ENCODE data around the gene CCDC116.

DNA sequence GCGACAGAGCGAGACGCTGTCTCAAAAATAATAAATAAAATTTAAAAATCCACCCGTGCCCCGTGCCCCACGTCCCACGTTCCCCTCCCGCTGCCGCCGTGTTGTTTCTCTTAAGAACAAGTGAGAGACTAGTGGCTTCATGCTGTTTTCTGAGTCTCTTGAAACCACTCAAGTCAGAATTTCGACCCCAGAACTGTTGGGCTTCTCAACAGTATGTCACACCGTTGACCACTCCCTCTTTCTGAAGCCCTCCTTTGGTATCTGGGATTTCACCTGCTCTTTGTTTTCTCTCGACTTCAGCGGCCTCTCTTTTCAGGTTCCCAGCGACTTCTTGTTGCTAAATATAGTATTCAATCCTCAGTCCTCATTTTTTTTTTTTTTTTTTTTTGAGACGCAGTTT is 34.2 kb downstream of the CCDC116 start:
- no peak for TF ChIP-seq POLR2A (IDR thresholded peaks at IDR 0.05)
- TF ChIP-seq, protein P1, sequence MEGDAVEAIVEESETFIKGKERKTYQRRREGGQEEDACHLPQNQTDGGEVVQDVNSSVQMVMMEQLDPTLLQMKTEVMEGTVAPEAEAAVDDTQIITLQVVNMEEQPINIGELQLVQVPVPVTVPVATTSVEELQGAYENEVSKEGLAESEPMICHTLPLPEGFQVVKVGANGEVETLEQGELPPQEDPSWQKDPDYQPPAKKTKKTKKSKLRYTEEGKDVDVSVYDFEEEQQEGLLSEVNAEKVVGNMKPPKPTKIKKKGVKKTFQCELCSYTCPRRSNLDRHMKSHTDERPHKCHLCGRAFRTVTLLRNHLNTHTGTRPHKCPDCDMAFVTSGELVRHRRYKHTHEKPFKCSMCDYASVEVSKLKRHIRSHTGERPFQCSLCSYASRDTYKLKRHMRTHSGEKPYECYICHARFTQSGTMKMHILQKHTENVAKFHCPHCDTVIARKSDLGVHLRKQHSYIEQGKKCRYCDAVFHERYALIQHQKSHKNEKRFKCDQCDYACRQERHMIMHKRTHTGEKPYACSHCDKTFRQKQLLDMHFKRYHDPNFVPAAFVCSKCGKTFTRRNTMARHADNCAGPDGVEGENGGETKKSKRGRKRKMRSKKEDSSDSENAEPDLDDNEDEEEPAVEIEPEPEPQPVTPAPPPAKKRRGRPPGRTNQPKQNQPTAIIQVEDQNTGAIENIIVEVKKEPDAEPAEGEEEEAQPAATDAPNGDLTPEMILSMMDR (IDR thresholded peaks at IDR 0.05) = no peak
